Activated CD8-positive, alpha-beta memory T cell treated with anti-CD3 and anti-CD28 coated beads, Interleukin-2, amount 50 U/mL, for 4 hours (primary cell): ENCODE measurements around the gene RASA3.

ENCODE experiments used
- DNase-seq: peaks from one replicate; pipeline ENCODE4 v3.0.0-alpha.2; 2020

RASA3 gene

DNA sequence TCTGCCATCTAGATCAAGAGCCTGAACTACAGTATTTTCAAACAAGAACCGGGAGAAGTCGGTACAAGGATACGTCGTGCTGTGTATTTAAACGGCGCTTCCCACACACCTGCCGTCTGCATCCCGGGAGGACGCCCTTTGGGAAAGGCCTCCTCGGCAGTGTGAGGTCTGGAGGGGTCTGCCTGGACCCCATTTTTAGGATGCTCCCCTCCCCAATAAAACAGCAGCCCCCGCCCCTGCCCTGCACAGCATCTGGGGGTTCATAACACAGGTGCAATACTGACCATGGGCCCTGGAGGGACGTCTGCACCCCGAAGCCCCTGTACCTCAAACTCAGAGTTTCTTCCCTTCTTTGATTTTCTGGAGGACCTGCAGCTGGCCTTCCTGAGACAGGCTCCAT is 154.4 kb downstream of the RASA3 start:
- no peak for DNase-seq

DNA sequence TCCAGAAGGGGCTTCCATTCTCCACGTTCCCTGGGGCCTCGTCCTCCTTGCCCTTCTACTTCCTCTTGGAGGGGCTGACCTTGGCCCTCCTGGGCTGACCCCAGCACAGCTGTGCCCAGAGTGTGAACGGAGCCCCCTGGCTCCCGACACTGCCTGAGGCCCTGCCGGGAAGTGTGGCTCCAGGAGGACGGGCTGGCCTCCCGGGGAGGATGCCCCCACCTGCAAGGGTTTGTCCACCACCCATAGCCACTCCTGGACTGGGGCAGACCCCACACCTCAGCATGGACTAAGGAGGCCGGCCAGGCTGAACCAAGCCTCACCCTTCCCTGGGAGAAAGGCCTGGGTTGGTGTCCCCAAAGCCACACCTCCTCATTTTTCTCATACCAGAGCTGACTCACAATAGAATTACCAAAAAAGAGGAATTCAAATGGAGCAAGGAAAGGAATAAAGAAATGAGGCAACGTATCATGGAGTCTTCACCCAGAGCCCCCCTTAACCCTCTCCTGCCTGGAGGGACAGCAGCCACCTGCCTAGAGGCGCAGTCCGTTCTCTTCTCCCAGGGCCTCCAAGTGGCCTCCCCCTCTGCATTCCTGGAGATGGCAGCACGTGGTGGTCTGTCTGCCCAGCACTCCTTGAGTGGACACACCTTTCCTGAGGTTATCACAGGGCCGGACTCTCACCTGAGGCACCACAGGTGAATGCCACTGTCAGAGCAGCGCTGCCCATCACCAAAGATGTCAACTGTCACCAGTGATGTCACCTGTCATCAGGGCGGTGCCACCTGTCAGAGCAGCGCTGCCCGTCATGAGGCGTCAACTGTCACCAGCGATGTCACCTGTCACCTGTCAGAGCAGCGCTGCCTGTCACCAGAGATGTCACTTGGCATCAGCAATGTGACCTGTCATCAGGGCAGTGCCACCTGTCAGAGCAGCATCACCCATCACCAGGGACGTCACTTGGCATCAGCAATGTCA is 155.4 kb downstream of the RASA3 start:
- DNase-seq: no peak

DNA sequence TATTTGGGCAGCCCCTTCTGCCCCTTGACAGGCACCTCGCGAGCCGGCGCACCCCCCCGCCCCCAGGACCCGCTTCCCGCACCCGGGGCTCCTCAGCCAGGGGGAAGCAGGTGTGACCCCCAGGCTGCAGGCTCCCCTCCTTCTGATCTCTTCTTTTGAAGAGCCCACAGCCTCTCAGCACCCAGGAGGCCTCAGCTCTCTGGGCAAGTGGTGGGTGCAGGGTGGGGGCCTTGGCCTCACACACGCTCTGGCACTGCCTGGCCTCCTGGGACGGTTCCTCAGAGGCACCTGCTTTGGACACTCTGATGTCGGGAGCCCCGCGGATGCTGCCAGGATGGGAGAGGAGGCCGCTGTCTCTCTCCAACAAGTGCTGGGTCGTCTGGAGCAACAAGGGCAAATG is 157.0 kb downstream of the RASA3 start:
- no peak for DNase-seq

DNA sequence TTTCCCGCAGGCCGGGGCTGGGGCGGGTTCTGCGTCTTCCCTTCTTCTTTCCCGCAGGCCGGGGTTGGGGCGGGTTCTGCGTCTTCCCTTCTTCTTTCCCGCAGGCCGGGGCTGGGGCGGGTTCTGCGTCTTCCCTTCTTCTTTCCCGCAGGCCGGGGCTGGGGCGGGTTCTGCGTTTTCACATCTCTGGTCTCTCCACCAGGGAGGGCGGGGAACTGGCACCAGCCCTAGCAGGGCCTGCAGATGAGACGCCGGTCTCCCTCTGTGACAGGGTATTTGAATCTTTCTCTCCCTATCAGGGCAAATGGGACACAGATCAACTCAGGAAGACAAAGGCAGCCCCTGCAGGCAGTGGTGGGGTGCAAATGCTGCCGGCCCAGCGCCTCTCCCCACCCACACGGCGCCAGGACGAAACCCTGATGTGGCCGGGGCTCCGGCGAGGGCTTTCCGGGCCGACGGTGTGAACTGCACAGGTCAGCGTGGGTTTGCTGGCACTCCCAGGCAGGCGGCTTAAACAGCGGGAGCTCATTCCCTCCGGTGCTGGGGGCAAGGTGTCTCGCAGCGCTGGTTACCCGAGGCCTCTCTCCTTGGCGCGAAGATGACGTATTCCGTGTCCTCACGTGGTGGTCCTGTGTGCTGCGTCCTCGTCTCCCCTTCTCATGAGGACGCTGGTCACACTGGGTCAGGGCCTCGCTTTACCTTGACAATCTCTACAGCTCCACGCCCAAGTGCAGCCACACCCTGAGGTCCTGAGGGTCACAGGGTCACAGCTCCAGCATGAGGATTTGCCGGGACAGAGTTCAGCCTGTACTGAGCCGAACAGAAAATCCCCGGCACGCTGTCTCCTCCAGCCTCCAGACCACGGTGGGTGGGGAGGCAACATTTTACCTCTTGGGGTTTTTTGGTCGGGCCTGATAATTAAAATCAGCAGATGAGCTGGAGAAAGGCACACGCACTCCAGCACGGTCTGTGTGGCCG is 157.8 kb downstream of the RASA3 start:
- no peak for DNase-seq

DNA sequence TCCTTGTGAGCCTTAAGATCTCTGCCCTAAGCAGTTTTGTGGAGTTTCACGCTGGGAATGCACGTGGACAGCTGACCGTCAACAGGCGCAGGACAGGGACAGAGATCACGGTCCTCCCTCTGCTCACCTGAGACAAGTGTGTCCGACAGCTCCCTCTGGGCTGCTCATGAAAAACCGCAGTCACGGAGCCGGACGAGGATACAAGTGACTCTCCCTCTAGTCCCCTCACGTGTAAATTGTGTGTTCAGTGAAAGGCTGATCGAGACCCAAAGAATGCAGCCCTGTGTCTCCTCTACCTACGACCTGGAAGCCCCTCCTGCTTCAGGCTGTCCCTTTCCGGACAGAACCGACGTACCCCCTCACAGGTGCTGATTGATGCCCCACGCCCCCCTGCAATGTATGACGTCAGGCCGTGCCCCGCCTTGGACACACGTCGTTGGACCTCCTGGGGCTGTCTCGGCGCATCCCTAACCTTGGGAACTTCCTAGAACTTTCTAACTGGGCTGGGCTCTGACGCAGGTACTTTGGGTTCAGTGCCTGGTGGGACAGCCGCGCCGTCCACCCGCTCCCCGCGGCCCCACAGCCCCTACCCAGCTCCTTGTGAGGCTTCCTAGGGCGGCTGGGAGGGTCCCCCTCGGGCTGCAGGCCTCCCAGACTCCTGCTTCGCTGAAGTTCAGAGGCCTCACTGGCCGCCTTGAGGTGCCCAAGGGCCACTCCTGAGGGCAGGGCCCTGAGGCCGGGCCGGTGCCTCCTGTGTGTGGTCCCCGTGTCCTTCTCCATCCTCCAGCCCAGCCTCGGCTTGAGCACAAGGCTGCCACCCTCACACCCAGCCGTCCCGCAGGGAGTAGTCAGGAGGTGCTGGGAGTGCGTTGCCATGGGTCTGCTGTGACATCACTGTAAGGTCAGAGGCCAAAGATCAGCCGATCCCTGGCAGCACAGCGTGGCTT is 158.9 kb downstream of the RASA3 start, which contains the start of gene C13orf46:
Gene C13orf46 (minus strand): TSS at position 859 of the 947 bp plus-strand sequence. CDS start 79 bp downstream, at position 780.
- DNase-seq: no peak

DNA sequence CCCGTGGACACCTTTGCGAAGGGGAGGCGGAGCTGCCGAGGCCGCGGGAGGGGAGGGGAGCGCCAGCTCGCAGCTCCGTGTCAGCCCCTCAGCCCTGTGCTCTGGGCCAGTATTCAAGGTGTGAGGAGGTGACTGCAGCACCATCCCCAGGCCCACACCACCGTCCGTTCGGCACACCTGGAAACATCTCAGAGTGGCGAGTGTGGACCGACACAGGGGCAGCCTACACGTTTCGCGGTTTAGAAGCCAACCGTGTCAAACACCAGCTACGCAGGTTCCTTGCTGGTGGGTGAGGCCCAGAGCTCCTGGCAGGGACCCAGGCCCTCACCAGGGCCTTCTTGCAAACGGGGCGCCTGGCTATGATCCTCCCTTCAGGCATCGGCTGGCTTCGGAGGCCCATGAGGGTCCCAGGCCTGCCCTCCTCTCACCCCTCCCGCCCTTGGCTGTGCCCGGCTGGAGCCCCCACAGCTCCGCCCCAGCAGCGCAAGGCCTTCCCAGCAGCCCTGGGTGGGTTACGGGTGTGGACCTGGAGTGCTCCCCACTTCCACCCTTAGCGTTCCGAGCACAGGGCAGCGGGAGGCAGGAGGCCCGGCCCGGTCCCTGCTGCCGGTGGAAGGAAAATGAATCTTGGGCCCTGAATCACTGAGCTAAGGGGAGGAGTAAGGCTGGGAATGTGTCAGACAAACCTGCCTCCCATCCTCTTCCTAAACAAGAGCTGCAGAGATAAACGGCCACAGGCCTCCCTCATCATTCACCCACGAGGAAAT is 159.8 kb downstream of the RASA3 start:
- DNase-seq: no peak

DNA sequence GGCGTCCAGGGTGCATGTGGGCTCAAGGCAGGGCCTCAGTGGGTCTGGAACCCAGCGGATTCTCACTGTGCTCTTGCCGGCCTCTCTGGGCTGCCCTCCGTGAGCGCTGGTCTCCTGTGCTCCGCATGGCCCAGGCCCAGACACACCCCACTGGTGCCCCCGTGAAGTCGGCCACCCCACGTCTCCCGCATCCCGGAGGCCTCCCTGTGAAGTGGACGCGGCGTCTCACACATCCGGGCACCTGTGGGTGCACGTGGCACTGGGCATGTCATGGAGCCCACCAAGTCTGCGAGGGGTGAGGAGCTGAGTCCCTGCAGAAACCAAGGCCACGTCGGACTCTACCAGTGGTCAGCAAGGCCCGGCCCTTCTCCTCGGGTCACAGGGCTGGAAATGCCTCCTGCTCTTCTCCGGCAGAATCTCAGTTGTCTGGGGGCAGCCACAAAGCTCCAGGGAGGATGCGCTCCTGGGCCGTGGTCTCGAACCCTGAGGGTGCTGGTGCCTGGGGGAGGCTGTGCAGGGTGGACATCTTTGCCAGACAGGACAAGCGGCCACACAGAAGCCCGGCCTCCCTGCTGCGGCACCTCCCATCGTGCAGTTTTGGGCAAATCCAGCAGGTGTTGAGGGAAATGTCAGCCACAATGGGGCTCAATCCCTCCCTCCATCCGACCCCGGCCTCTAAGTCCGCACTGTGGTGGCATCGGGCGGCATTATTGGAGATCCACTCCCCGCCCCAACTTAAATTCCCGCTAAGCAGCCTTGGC is 160.8 kb downstream of the RASA3 start:
- no peak for DNase-seq

DNA sequence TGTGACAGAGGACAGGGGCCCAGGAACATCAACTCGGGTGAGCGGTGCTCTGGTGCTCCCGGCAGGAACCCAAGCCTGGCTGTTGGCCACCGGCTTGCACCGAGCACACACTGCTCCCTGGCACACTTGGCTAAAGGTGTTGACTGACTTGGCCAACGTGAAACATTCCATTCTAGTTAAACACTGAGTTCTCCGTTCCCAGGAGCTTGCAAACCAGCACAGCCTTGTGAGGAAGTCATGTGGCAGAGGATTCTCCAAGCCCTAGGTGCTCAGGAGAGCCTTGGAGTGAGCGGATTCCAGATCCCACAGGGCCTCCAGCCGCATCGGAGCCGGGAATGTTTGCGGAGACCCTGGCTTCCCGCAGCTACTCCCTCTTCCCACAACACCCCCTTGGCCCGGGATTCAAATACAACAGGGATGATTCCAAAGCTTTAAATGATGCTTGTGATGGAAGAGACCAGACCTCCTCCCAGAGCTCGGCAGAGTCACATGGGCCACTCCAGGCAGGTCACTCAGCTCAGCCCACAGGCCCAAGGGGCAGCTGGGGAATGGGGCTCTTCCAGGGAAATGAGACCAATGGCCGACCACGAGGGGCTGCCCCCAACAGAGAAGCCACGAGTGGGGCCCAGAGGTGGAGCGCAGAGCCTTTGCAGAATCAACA is 161.5 kb downstream of the RASA3 start:
- DNase-seq: no peak

DNA sequence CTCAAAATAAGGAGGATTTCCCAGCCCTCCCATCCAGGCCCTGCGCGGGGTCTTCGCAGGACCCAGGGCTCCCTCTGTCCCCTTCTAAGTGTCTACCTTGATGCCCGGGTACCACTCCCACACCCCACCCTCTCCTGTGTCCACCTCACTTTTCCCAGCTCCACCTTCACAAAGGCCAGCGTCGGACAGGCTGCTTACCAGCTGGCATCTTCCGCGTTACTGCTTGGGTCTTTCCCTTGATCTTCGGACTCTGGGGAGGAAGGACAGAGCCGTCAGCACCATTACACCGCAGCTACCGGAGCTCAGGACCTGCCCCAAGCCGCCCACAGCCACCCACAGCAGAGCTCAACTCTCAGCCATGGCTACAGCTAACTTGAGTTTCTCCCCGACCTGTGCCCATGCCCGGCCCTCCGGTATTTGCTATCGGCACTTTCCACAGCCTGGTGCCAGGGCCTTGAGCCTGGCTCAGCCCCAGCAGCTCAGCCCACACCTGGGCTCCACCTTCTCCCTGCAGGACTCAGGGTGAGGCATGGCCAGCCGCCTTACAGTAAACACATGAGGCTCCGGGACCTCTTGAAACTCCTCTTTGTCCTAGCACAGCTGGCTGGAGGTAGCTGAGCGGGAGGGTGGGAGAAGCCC is 162.3 kb downstream of the RASA3 start:
- no peak for DNase-seq

DNA sequence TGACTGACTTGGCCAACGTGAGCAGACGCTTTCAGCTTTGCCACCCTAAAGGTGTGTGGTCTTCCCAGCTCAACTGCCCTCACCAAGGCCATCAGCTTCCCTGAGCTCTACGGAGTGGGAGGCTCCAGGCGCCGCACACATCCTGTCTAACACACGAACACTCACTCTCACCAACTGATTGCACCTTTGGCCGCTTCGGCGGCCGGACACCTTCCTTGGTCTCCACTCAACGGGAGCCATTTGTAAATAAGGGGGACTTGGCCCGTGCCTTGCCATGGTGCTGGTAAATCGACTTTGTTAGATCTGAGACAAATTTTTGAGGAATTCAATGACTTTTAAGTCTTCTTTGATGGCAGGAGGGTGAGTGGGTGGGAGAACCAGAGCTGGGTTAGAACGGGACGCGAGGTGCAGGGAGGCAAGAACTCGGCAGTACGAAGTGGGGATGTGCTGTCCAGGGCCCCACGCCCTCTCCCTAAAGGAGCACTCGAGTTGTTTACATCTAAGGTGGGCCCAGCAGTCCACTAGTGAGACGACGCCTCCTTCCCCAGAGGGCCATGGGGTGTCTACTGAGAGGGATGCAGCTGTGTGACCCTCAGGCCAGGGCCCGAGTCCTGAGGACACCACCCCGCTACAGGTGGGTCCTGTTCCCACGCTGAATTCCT is 163.0 kb downstream of the RASA3 start:
- DNase-seq: no peak

DNA sequence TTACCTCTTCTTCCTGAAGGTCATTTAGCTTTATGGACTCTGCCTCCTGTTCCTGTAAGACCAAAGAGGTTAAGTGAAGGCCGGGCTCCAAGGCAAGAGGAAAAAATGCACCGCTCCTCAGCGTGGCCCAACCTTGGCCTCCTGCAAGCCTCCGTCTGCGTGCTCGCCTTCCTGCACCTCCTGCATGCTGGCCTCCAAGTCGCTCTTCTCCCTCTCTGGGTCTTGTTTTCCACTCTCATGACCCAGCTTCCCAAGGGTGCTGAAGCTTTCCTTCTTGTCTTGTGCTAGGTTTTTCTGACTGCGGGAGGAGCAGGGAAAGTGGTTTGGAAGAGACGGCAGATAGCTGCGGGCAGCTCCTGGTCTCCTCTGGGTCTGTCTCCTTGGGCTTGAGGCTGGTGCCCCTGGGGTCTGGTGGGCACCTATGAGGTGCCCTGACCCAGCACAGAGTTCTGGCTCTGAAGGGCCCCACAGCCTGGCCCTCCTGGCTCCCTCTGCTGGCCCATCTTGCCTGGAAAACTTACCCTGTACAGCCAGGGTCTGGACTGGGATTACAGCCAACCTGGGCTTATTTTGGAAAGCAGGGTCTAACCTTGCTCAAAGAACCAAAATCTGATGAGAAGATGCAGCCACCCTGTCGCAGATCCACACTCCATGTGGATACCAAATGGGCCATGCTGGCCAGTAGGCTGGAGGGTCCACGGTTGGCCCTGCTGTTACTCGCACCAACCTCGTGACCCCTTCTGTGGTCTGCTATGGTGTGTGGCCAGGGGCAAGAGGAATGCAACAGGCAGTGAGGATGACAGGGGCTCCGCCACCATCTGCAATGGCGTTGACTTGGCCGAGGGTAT is 163.7 kb downstream of the RASA3 start:
- DNase-seq: no peak

DNA sequence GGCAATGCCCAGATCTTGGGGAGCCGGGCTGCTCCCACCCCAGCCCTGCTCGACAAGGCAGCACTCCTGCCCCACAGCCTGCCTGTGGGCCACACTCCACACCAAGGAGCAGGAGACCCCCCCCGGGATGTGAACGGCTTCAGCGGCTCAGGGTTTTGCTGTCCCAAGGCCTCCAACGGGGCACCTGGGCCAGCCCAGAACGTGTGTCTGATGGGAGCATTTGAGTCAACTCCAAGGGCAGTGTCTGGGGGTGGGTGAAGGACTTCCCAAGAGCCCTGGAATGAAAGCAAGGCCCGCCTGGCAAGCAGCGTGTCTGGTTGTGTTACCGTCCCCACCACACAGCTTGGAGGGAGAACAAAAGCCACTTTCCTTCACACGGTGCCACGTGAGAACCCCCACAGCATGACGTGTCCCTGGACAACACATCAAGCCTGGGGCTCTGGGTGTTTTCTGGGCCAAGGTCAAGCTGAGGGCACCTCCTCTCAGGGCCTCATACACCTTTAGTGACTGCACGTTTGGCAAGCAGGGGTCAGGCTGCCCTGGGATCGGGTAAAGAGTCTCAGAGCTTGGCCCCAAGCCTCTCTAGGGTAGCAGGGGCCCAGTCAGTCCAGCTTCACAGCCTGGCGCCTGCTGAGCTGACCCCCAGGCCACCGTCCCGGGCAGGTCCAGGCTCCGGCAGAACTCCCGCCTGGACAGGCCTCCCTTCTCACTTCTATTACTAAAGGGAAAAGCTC is 164.5 kb downstream of the RASA3 start:
- no peak for DNase-seq

DNA sequence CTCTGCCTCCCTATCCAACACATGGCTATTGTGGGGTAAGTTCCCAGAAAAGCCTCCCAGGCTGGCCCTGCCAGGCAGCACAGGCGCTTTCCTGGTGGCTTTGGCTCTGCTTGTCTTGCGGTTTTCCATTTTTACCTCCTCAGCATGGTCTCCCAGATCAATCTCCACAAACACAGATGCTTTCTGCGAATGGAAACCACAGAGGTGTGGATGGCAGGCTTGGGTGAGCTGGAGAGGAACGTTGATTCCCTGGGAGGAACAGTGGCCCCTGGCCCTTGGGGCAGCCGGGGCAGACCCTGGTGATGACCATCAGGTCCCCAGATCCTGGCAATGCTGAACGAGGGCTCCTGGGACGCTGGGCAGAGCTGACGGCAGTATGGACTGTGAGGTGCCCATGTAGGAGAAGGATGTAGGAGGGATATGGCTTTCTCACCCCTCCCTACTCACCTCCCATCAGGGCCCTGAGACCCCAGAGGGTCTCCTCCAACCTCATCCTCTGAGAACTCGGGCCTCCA is 165.2 kb downstream of the RASA3 start:
- no peak for DNase-seq

DNA sequence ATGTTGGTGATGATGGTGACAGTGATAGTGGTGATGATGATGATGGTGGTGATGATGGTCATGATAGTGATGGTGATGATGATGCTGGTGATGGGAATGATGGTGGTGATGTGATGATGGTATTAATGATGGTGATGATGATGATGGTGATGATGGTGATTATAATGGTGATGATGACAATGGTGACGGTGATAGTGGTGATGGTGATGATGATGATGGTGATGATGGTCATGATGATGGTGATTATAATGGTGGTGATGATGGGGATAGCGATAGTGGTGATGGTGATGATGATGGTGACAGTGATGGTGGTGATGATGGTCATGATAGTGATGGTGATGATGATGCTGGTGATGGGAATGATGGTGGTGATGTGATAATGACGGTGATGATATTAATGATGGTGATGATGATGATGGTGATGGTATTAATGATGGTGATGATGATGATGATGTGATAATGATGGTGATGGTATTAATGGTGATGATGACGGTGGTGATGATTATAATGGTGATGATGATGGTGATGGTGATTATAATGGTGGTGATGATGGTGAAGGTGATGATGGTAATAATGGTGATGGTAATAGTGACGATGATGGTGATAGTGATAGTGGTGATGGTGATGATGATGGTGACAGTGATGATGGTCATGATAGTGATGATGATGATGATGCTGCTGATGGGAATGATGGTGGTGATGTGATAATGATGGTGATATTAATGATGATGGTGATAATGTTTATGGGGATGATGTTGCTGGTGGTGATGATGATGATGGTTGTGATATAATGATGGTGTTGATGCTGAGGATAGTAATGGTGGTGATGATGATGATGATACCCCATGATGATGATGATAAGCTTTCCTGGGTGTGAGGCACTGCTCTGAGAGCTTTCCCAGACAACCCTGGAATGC is 166.2 kb downstream of the RASA3 start:
- no peak for DNase-seq

DNA sequence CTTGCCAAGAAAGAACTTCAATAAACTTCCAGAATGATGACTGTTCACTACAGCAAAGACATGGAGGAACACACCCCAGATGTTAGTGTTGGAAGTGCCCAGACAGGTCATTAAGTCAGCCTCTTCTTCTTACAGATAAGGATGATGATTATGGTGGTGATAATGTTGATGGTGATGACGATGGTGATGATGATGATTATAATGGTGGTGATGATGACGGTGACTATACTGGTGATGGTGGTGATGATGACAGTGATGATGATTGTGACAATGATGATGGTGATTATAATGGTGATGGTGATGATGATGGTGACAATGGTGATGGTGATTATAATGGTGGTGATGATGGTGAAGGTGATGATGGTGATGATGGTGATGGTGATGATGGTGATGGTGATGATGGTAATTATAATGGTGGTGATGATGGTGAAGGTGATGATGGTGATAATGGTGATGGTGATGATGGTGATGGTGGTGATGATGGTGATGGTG is 167.0 kb downstream of the RASA3 start:
- no peak for DNase-seq
